ENCODE measurements around the gene PARD3B. TPM values are rescaled to one million over a fixed set of nuclear protein-coding genes. Genes with fewer than 3 reads are reported as not detected.

PARD3B gene
- total RNA-seq, 1 donor from 2014 or later: not detected

DNA sequence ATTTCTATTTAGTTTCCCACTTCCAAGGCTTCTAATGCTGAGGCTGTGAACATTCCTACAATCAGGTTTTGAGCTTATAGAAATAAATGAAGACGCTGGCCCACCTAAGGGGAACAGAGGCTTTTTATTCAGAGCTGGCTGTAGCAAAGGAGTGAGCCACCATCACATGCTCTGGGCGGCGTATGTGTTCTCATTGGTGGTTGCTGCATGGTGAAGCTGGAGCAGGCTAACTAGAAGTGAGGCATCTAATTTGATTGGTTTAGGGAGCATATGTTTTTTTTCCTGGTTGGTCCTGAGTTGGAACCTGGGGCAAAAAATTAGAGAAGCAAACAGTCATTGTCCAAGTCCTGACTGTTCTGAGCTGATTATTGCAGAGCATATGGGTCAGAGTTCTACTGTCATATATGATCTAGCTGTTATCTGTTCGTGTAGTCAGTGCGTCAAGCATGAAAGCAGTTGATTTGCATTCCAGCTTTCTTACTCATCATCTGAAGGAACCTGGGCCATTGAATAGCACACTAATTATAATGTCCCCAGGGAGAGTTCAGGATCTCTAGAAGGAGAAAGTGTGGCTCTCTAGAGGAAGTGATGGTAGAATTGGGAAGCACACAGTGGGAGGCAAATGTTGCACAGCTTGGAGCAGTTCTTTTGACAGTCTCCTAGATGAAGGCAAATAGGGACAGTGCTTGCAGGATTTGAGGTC lies 279.6 kb downstream of the PARD3B start:
- ATAC-seq (ENCODE audit: low read depth) (no peak), DNase-seq (no peak)
- Mint-ChIP-seq H3K4me3 (no peak overlapping the region), H3K36me3 (ENCODE audit: low read depth) (no peaks in the 10 kb centered on the region), H3K4me1 (no peaks in the 10 kb centered on the region), H3K9me3 (peaks cover 9% of the 10 kb centered on the region), H3K27ac (no peak overlapping the region), H3K27me3 (no peaks in the 10 kb centered on the region)
- no peak for TF ChIP-seq CTCF (IDR thresholded peaks at IDR 0.05)
- intact Hi-C loops (cut with micrococcal nuclease): no loop called here
- CTCF ChIA-PET: no interaction called here
- POLR2A ChIA-PET: no interaction called here

DNA sequence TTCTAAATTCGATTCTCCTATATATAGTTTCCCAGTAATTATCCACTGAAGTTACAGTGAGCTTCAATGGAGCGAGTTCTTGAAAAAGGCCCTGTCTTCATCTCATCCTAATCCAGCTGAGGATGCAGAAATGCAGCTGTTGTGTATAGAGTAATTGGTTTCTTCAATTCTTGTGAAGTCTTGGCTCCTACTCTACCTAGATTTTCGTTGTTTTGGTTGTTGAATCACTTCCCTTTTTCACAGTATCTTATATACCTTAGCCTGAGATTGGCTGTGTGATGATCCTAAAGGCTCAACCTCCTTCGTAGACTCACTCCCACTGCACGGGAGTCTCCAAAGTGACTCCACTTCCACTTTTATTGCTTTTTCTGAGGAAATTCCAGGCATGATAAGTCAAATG lies 280.4 kb downstream of the PARD3B start:
- intact Hi-C loops (cut with micrococcal nuclease): no loop called here

DNA sequence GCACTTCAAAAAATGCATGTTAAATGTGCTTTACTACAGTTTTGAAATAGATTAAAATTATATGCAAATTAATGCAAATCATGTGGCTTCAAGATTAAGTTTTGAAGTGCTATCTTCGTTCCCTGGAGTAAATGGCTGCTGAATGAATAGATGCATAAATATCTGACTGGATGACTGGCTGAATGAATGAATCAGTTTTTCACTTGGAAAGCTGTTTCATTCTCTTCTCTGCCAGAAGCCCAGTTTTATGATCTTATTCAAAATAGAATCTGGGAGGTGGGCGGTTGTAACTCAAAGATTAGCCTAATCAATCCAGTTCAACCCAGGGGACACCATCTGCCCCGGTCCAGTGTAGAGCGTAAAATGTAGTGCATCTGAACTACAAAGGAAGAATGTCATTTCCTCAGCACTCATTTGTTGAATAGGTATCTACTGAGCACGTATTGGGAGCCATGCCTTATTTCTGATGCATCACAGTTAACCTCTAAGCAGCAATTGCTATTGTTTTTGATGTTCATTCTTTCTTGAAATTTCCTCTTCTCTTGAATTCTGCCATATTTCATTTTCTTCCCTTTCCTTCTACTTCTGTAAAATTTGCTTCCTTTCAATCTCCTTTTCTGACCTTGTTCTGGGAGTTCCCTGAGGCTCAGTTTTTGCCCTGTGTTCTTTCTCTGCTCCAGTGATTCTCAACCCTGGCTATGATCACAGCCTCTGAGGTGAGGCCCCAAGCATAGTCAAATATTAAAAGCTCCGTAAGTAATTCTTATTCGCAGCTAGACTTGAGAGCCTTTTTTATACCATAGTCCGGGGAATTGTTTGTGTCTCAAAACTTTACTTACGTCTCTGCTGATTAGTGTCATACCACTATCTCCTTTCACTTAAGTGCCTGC lies 282.7 kb downstream of the PARD3B start:
- no peaks in the 10 kb centered on the region for H3K27me3 Mint-ChIP-seq
- H3K27ac Mint-ChIP-seq: no peak overlapping the region

More for the DNA sequence above, 280.4 kb downstream of the PARD3B start:
- Mint-ChIP-seq H3K4me1 (no peaks in the 10 kb centered on the region), H3K4me3 (no peak overlapping the region), H3K27me3 (no peaks in the 10 kb centered on the region), H3K36me3 (ENCODE audit: low read depth) (no peaks in the 10 kb centered on the region), H3K27ac (no peak overlapping the region), H3K9me3 (peaks cover 11% of the 10 kb centered on the region)
- DNase-seq: no peak
- ATAC-seq (ENCODE audit: low read depth): no peak
- CTCF ChIA-PET: no interaction called here
- no peak for TF ChIP-seq CTCF (IDR thresholded peaks at IDR 0.05)
- POLR2A ChIA-PET: no interaction called here

GRCh38 chr2:204834716-204835384 lies 289.6 kb downstream of the PARD3B start:
- TF ChIP-seq CTCF (IDR thresholded peaks at IDR 0.05): no peak
- Mint-ChIP-seq H3K9me3 (peaks cover 1% of the 10 kb centered on the region), H3K4me1 (no peaks in the 10 kb centered on the region), H3K27ac (no peak overlapping the region), H3K4me3 (no peak overlapping the region), H3K27me3 (no peaks in the 10 kb centered on the region), H3K36me3 (ENCODE audit: low read depth) (no peaks in the 10 kb centered on the region)
- ChIA-PET POLR2A (no interaction called here), CTCF (interaction anchor here (0.9 kb wide), 1 partner anchor 8 kb away, joined by 3 read pairs; no protein-coding TSS in a partner anchor)
- intact Hi-C loops (cut with micrococcal nuclease): no loop called here
- DNase-seq (no peak), ATAC-seq (ENCODE audit: low read depth) (no peak)

More for the DNA sequence above, 282.7 kb downstream of the PARD3B start:
- Mint-ChIP-seq H3K9me3 (peaks cover 4% of the 10 kb centered on the region), H3K4me1 (no peaks in the 10 kb centered on the region), H3K36me3 (ENCODE audit: low read depth) (no peaks in the 10 kb centered on the region), H3K4me3 (no peak overlapping the region)
- no peak for DNase-seq
- no peak for ATAC-seq (ENCODE audit: low read depth)
- TF ChIP-seq CTCF (IDR thresholded peaks at IDR 0.05): no peak
- ChIA-PET POLR2A (no interaction called here), CTCF (no interaction called here)
- intact Hi-C loops (cut with micrococcal nuclease): no loop called here

- DNase-seq (no peak), ATAC-seq (ENCODE audit: low read depth) (no peak)
- no peak for TF ChIP-seq CTCF (IDR thresholded peaks at IDR 0.05)
- Mint-ChIP-seq H3K27me3 (no peaks in the 10 kb centered on the region), H3K4me1 (no peaks in the 10 kb centered on the region), H3K4me3 (no peak overlapping the region), H3K36me3 (ENCODE audit: low read depth) (no peaks in the 10 kb centered on the region), H3K27ac (no peak overlapping the region), H3K9me3 (no peaks in the 10 kb centered on the region)
- CTCF ChIA-PET: no interaction called here
- POLR2A ChIA-PET: no interaction called here
- intact Hi-C loops (cut with micrococcal nuclease): no loop called here
Observed at GRCh38 chr2:204835786-204836185, 290.5 kb downstream of the PARD3B start.

Measured in activated B cell treated with CpG ODN at 0.5 μM for 24 hours (primary cell).